T-helper 1 cell treated with Interleukin-12 subunit alpha and Interleukin-12 subunit beta and Interleukin-4 antibody, amounts not matched to agents 30 μg/mL and 1 μg/mL, for 36 hours (primary cell): Measurements from ENCODE around the gene ZPR1.
"Not testable (repeated sequence)": the region's sequence is repeated elsewhere in the genome, so short reads cannot be mapped to it uniquely, and the experiment has no call there.

ENCODE experiments used
- H3K27ac Mint-ChIP-seq: one replicate; pipeline ENCODE4 v1.8.0; 2021; ENCODE audit warnings: mild to moderate bottlenecking, mixed read lengths
- H3K27me3 Mint-ChIP-seq: one replicate; pipeline ENCODE4 v1.8.0; 2021; ENCODE audit warnings: low read depth, mixed read lengths
- H3K36me3 Mint-ChIP-seq: one replicate; pipeline ENCODE4 v1.8.0; 2021; ENCODE audit warnings: low read depth, mixed read lengths
- H3K4me1 Mint-ChIP-seq: one replicate; pipeline ENCODE4 v1.8.0; 2021; ENCODE audit warnings: low read depth, mixed read lengths
- H3K4me3 Mint-ChIP-seq: one replicate; pipeline ENCODE4 v1.8.0; 2021; ENCODE audit warnings: mild to moderate bottlenecking, moderate library complexity, mixed read lengths
- H3K9me3 Mint-ChIP-seq: one replicate; pipeline ENCODE4 v1.8.0; 2021; ENCODE audit warnings: mixed read lengths

ZPR1 gene, protein sequence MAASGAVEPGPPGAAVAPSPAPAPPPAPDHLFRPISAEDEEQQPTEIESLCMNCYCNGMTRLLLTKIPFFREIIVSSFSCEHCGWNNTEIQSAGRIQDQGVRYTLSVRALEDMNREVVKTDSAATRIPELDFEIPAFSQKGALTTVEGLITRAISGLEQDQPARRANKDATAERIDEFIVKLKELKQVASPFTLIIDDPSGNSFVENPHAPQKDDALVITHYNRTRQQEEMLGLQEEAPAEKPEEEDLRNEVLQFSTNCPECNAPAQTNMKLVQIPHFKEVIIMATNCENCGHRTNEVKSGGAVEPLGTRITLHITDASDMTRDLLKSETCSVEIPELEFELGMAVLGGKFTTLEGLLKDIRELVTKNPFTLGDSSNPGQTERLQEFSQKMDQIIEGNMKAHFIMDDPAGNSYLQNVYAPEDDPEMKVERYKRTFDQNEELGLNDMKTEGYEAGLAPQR

GRCh38 chr11:116787786-116788486 is at the start of gene ZPR1:
Gene ZPR1, minus strand, starts transcription at chr11:116788023. Its CDS starts 33 bp downstream, at chr11:116787990.
- H3K4me3 Mint-ChIP-seq: peak within 1 kb of the TSS; percentile 89
- peaks cover 4% of the 10 kb centered on the region for H3K27me3 Mint-ChIP-seq
- peaks cover 37% of the 10 kb centered on the region for H3K4me1 Mint-ChIP-seq
- peak within 1 kb of the TSS; percentile 86 for H3K27ac Mint-ChIP-seq
- H3K9me3 Mint-ChIP-seq: no peaks in the 10 kb centered on the region
- peaks cover 40% of the 10 kb centered on the region for H3K36me3 Mint-ChIP-seq

- Mint-ChIP-seq H3K4me3 (no peak overlapping the region), H3K27ac (no peak overlapping the region), H3K36me3 (no peaks in the 10 kb centered on the region), H3K27me3 (peaks cover 4% of the 10 kb centered on the region), H3K9me3 (no peaks in the 10 kb centered on the region), H3K4me1 (peaks cover 10% of the 10 kb centered on the region)
Measured at GRCh38 chr11:116836632-116836991, 48.8 kb upstream of the ZPR1 start.

DNA sequence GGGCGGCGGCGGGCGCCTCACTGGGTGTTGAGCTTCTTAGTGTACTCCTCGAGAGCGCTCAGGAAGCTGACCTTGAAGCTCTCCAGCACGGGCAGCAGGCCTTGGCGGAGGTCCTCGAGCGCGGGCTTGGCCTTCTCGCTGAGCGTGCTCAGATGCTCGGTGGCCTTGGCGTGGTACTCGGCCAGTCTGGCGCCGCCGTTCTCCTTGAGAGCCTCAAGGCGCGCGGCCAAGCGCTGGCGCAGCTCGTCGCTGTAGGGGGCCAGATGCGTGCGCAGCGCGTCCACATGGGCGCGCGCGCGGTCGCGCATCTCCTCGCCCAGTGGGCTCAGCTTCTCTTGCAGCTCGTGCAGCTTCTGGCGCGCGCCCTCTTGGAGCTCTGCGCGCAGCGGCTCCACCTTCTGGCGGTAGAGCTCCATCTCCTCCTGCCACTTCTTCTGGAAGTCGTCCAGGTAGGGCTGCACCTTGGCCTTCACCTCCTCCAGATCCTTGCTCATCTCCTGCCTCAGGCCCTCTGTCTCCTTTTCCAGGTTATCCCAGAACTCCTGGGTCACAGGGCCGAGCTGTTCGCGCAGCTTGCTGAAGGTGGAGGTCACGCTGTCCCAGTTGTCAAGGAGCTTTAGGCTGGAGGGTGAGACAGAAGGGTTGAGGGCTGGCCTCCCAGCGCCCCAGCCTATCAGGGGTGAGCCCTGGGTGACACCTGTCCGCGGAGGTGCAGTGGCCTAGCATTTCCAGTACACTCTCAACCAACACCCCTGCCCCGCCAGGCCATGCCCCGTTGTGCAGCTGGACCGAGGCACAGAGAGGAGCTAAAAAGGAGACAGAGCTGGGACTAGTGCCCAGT is 48.2 kb upstream of the ZPR1 start:
- H3K4me1 Mint-ChIP-seq: peaks cover 10% of the 10 kb centered on the region
- H3K27me3 Mint-ChIP-seq: peaks cover 4% of the 10 kb centered on the region
- H3K4me3 Mint-ChIP-seq: peak overlapping the region; percentile 40
- peak overlapping the region; percentile 69 for H3K27ac Mint-ChIP-seq
- H3K9me3 Mint-ChIP-seq: no peaks in the 10 kb centered on the region
- no peaks in the 10 kb centered on the region for H3K36me3 Mint-ChIP-seq

GRCh38 chr11:116835042-116835772 is 47.4 kb upstream of the ZPR1 start:
- peaks cover 10% of the 10 kb centered on the region for H3K4me1 Mint-ChIP-seq
- peak overlapping the region; percentile 40 for H3K4me3 Mint-ChIP-seq
- no peak overlapping the region for H3K27ac Mint-ChIP-seq
- peaks cover 4% of the 10 kb centered on the region for H3K27me3 Mint-ChIP-seq
- H3K9me3 Mint-ChIP-seq: no peaks in the 10 kb centered on the region
- no peaks in the 10 kb centered on the region for H3K36me3 Mint-ChIP-seq

DNA sequence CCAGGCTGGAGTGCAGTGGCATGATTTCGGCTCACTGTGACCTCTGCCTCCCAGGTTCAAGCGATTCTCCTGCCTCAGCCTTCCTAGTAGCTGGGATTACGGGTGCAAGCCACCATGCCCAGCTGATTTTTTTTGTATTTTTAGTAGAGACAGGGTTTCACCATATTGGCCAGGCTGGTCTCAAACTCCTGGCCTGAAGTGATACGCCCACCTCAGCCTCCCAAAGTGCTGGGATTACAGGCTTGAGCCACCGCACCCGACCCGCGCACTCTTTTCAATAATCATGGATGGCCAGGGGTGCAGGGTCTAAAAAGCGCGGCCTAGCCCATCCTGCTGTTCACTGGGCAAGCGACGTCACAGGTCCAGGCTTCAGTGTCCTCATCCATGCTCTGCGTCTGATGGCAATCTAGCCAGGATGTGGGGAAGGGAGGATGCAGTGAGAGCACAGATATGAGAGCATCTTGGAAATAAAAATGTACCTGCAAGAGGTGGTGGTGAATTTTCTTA is 46.8 kb upstream of the ZPR1 start:
- not testable (repeated sequence) for H3K9me3 Mint-ChIP-seq, H3K36me3 Mint-ChIP-seq, H3K27ac Mint-ChIP-seq, H3K4me1 Mint-ChIP-seq, H3K27me3 Mint-ChIP-seq
- H3K4me3 Mint-ChIP-seq: peak overlapping the region; percentile 5

GRCh38 chr11:116833816-116834534 is 46.2 kb upstream of the ZPR1 start:
- H3K9me3 Mint-ChIP-seq: no peaks in the 10 kb centered on the region
- H3K4me3 Mint-ChIP-seq: no peak overlapping the region
- no peaks in the 10 kb centered on the region for H3K36me3 Mint-ChIP-seq
- H3K27ac Mint-ChIP-seq: no peak overlapping the region
- peaks cover 4% of the 10 kb centered on the region for H3K27me3 Mint-ChIP-seq
- peaks cover 10% of the 10 kb centered on the region for H3K4me1 Mint-ChIP-seq

- Mint-ChIP-seq H3K4me3 (no peak overlapping the region), H3K9me3 (no peaks in the 10 kb centered on the region), H3K27ac (no peak overlapping the region), H3K36me3 (no peaks in the 10 kb centered on the region), H3K27me3 (peaks cover 4% of the 10 kb centered on the region), H3K4me1 (peaks cover 8% of the 10 kb centered on the region)
Measured at GRCh38 chr11:116833491-116833815, 45.6 kb upstream of the ZPR1 start.

- peaks cover 4% of the 10 kb centered on the region for H3K27me3 Mint-ChIP-seq
- no peaks in the 10 kb centered on the region for H3K9me3 Mint-ChIP-seq
- peak overlapping the region; percentile 45 for H3K27ac Mint-ChIP-seq
- peaks cover 8% of the 10 kb centered on the region for H3K4me1 Mint-ChIP-seq
- H3K36me3 Mint-ChIP-seq: no peaks in the 10 kb centered on the region
- H3K4me3 Mint-ChIP-seq: no peak overlapping the region
Measured at GRCh38 chr11:116832350-116833290, 44.8 kb upstream of the ZPR1 start.

GRCh38 chr11:116831790-116832349 is 44.0 kb upstream of the ZPR1 start:
- peaks cover 4% of the 10 kb centered on the region for H3K27me3 Mint-ChIP-seq
- no peaks in the 10 kb centered on the region for H3K9me3 Mint-ChIP-seq
- no peak overlapping the region for H3K4me3 Mint-ChIP-seq
- no peaks in the 10 kb centered on the region for H3K36me3 Mint-ChIP-seq
- peaks cover 8% of the 10 kb centered on the region for H3K4me1 Mint-ChIP-seq
- peak overlapping the region; percentile 45 for H3K27ac Mint-ChIP-seq

DNA sequence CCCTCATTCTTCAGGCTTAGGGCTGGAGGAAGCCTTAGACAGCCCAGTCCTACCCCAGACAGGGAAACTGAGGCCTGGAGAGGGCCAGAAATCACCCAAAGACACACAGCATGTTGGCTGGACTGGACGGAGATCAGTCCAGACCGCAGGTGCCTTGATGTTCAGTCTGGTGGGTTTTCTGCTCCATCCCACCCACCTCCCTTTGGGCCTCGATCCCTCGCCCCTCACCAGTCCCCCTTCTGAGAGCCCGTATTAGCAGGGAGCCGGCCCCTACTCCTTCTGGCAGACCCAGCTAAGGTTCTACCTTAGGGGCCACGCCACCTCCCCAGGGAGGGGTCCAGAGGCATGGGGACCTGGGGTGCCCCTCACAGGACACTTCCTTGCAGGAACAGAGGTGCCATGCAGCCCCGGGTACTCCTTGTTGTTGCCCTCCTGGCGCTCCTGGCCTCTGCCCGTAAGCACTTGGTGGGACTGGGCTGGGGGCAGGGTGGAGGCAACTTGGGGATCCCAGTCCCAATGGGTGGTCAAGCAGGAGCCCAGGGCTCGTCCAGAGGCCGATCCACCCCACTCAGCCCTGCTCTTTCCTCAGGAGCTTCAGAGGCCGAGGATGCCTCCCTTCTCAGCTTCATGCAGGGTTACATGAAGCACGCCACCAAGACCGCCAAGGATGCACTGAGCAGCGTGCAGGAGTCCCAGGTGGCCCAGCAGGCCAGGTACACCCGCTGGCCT is 42.5 kb upstream of the ZPR1 start:
- Mint-ChIP-seq H3K4me3 (no peak overlapping the region), H3K36me3 (no peaks in the 10 kb centered on the region), H3K27ac (no peak overlapping the region), H3K9me3 (no peaks in the 10 kb centered on the region), H3K27me3 (peaks cover 4% of the 10 kb centered on the region), H3K4me1 (peaks cover 5% of the 10 kb centered on the region)

DNA sequence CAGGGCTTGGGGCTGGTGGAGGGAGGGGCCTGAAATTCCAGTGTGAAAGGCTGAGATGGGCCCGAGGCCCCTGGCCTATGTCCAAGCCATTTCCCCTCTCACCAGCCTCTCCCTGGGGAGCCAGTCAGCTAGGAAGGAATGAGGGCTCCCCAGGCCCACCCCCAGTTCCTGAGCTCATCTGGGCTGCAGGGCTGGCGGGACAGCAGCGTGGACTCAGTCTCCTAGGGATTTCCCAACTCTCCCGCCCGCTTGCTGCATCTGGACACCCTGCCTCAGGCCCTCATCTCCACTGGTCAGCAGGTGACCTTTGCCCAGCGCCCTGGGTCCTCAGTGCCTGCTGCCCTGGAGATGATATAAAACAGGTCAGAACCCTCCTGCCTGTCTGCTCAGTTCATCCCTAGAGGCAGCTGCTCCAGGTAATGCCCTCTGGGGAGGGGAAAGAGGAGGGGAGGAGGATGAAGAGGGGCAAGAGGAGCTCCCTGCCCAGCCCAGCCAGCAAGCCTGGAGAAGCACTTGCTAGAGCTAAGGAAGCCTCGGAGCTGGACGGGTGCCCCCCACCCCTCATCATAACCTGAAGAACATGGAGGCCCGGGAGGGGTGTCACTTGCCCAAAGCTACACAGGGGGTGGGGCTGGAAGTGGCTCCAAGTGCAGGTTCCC is 41.8 kb upstream of the ZPR1 start, which contains the start of gene APOC3:
APOC3 (plus strand) TSS at position 383 of the 659 bp plus-strand sequence. CDS start 676 bp downstream, outside the sequence.
- Mint-ChIP-seq H3K27me3 (peaks cover under 1% of the 10 kb centered on the region), H3K4me1 (peaks cover 3% of the 10 kb centered on the region), H3K9me3 (no peaks in the 10 kb centered on the region), H3K27ac (no peak within 1 kb of the TSS), H3K36me3 (no peaks in the 10 kb centered on the region), H3K4me3 (no peak within 1 kb of the TSS)
